ENCODE data around the gene NCOA7.
A peak's percentile ranks its signal among the peaks of the same experiment; 100 is the strongest.

NCOA7 gene

DNA sequence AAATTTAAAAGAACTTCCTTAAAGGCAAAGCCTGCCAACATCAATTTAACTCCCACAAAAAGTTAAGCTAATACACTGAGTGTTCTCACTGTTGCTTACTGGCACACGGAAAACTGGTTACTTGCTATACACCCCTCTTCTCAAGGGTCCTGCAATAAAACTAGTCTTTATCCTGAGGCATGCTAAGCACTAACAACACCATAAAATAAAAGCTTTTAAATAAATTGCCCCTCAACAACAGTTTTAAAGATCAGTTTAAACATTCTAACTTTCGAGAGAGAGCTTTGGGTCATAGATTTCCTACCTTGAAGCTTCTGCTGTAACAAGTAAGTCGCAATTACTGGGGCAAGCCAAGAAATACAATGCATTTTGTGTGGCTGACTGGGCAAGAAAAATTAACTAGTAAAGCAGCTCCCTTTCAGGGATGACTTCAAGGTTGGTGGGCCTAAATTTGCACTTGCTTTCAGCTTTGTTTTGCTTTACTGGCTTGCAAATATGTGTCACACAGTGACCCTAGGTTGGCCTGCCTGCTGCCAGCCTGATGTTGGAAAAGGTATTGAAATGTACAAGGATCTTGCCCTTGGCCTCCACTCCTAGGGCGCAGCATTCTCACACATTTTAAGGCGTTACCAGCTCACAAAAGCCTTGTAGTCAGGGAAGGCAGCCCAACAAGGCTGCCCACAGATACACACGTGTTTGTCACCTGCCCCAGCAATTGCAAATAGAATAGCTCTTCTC is 45.3 kb upstream of the NCOA7 start:
- TF ChIP-seq, protein P1, sequence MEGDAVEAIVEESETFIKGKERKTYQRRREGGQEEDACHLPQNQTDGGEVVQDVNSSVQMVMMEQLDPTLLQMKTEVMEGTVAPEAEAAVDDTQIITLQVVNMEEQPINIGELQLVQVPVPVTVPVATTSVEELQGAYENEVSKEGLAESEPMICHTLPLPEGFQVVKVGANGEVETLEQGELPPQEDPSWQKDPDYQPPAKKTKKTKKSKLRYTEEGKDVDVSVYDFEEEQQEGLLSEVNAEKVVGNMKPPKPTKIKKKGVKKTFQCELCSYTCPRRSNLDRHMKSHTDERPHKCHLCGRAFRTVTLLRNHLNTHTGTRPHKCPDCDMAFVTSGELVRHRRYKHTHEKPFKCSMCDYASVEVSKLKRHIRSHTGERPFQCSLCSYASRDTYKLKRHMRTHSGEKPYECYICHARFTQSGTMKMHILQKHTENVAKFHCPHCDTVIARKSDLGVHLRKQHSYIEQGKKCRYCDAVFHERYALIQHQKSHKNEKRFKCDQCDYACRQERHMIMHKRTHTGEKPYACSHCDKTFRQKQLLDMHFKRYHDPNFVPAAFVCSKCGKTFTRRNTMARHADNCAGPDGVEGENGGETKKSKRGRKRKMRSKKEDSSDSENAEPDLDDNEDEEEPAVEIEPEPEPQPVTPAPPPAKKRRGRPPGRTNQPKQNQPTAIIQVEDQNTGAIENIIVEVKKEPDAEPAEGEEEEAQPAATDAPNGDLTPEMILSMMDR (IDR thresholded peaks at IDR 0.05; ENCODE audit: insufficient read depth, low read length, poor library complexity, severe bottlenecking), result no peak
- DNase-seq (ENCODE audit: extremely low read depth, insufficient read length), result no peak
- H3K4me3 ChIP-seq (replicated peaks; ENCODE audit: low read depth, low read length), result no peak overlapping the region
- no peaks in the 10 kb centered on the region for H3K36me3 ChIP-seq (ENCODE audit: control insufficient read depth, insufficient read depth, low read length)
- H3K27me3 ChIP-seq (replicated peaks; ENCODE audit: control insufficient read depth, insufficient read depth, low read length), result peaks cover 3% of the 10 kb centered on the region; the same call in 1 of the 2 replicates

DNA sequence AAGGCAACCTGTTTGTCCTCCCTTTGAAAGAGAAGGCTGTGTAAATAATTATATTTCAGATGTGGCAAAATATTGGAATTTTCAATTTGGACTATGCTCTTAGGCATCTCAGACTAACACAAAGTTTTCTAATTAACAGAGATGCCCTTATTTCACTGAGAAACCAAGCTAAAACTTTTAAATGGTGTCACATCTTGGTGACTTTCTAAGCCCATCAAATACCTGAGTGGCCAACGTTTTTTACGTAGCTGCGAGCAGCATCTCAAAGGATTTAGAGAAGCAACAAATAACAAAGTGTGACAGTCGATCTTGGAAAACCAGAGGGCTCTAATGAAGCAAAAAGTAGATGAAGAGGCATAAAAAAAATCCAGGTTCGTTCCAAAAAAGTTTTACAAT is 44.7 kb upstream of the NCOA7 start:
- Histone ChIP-seq H3K27me3 (replicated peaks; ENCODE audit: control insufficient read depth, insufficient read depth, low read length) (peaks cover 3% of the 10 kb centered on the region; the same call in 1 of the 2 replicates), H3K4me3 (replicated peaks; ENCODE audit: low read depth, low read length) (no peak overlapping the region), H3K36me3 (ENCODE audit: control insufficient read depth, insufficient read depth, low read length) (no peaks in the 10 kb centered on the region)
- DNase-seq (ENCODE audit: extremely low read depth, insufficient read length), result no peak
- TF ChIP-seq, protein P1 (IDR thresholded peaks at IDR 0.05; ENCODE audit: insufficient read depth, low read length, poor library complexity, severe bottlenecking), result no peak

DNA sequence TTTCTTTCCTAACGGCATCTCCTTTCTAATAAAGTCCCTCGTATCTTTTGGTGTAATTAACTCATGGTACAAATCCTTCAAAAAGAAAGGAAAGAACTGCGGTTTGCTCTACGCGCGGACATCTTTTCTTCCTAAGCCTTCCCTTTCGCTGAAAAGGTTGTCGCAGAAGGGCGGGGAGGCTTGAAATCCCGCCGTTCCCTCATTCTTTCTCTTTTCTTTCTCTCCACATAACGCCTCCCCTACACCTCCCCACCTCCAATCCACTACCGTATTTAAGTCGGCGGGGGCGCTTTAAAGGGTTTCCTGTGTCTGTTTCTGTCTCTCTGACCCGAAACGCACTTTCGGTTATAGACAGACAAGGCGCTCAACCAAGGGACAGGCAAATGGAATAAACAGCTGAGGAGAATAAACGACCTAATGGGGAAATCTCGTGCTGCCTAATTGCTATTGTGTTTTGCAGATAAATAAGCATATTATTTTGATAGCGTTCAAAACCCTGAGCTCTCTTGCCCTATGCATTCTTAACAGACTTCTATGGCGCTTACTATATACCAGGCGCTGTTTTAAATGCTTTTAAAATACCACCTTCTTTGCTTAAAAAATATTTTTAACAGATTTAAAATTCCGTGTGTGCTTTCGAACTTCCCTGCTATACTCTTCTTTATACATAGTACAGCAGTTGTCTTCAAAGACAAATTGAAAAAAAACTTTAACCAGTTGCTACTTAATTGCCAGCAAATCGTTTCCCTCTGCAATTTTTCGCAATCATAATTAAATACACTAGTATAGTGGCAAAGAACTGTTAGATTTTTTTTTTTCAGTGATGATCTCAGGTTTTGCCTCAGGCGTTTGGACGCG is 43.8 kb upstream of the NCOA7 start:
- peaks cover 3% of the 10 kb centered on the region; the same call in 1 of the 2 replicates for H3K27me3 ChIP-seq (replicated peaks; ENCODE audit: control insufficient read depth, insufficient read depth, low read length)
- TF ChIP-seq, protein P1 (IDR thresholded peaks at IDR 0.05; ENCODE audit: insufficient read depth, low read length, poor library complexity, severe bottlenecking), result peak; percentile 14
- no peaks in the 10 kb centered on the region for H3K36me3 ChIP-seq (ENCODE audit: control insufficient read depth, insufficient read depth, low read length)
- peak overlapping the region; percentile 67 for H3K4me3 ChIP-seq (replicated peaks; ENCODE audit: low read depth, low read length)
- peak; percentile 29 for DNase-seq (ENCODE audit: extremely low read depth, insufficient read length)

DNA sequence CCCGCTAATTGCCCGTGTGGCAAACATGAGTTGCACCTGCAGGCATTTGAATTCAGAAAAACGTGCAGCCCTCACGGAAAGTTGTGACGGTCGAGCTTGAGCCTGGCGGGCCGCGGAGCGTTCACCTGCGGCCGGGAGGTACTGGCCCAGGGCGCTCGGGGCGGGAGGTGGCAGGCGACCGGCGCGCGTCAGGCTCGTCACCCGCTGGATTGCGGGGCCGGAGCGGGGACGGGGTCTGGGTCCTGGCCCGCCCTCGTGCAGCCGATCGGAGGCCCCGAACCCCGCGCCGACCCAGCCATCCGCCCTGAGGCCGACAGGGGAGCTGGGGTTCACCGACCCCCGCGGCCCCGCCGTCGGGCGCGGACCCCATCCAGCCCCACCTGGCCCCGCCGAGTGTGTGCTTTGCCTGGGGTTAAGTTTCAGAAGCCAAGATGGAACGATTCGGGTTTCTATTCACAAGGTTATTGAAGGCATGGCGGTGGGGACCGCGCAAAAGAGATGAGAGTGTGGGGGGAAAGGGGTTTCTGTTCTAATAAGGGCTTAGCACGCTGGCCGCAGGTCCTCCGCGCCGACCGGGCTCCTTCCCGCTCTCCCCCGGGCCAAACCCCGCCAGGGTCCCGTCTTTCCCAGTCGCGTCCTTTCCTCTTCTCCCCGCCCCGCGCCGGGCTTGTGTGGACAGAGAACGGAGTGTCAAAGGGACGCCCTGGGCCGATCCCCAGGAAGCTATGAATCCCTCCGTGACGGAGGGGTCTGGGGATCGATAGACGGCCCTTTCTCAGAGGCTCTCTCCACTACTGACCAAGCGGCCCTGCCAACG is 43.0 kb upstream of the NCOA7 start:
- peak overlapping the region; percentile 67 for H3K4me3 ChIP-seq (replicated peaks; ENCODE audit: low read depth, low read length)
- TF ChIP-seq, protein P1 (IDR thresholded peaks at IDR 0.05; ENCODE audit: insufficient read depth, low read length, poor library complexity, severe bottlenecking), result no peak
- no peaks in the 10 kb centered on the region for H3K36me3 ChIP-seq (ENCODE audit: control insufficient read depth, insufficient read depth, low read length)
- DNase-seq (ENCODE audit: extremely low read depth, insufficient read length), result peak; percentile 45
- peaks cover 3% of the 10 kb centered on the region; the same call in 1 of the 2 replicates for H3K27me3 ChIP-seq (replicated peaks; ENCODE audit: control insufficient read depth, insufficient read depth, low read length)

DNA sequence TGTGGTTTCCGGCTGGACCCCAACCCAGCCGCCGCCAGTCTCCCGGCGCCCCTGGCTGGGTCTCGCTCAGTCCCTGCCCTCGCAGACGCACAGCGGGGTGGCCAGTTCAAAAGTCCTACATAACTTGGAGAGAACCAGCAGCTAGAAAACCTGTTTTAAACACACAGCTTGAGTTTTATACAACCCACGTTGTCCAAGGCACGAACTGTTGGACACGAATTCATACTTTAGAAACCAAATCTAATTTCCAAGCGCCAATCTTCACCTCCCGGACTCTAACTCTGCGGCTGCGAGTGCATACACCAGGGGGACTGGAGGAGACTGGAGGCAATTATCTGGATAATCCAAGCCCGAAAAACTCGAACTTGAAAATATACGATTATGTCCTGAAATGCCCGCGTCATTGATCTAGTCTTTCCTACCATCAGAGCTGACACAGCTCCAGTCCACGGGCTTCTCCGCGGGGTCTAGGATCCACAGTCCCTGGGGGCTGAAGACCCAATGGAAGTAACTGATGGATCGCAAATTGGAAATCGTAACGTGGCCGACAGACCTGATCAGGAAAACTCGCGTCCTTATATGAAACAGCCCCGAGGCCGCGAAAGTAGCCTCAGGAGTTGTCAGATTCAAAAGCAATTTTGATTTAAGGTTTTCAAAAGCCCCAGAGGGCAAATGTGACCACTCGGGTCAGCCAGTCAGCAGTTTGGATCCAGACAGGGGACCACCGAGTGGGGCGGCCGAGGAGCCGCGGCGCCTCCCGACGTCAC is 42.2 kb upstream of the NCOA7 start:
- no peaks in the 10 kb centered on the region for H3K36me3 ChIP-seq (ENCODE audit: control insufficient read depth, insufficient read depth, low read length)
- H3K27me3 ChIP-seq (replicated peaks; ENCODE audit: control insufficient read depth, insufficient read depth, low read length), result peaks cover 3% of the 10 kb centered on the region; the same call in 1 of the 2 replicates
- no peak for DNase-seq (ENCODE audit: extremely low read depth, insufficient read length)
- TF ChIP-seq, protein P1 (IDR thresholded peaks at IDR 0.05; ENCODE audit: insufficient read depth, low read length, poor library complexity, severe bottlenecking), result no peak
- peak overlapping the region; percentile 67 for H3K4me3 ChIP-seq (replicated peaks; ENCODE audit: low read depth, low read length)
